K562 (cell line): ENCODE data around the gene SNIP1. TPM values are rescaled to one million over a fixed set of nuclear protein-coding genes. Genes with fewer than 3 reads are reported as not detected.
A peak's percentile ranks its signal among the peaks of the same experiment; 100 is the strongest.

ENCODE experiments used
- BCOR ChIP-seq: fragments of 450-650 bp; IDR thresholded peaks from 2 replicates; pipeline ENCODE4 v1.6.1; 2016
- DDX20 ChIP-seq: fragments of 450-650 bp; IDR thresholded peaks from 2 replicates; pipeline ENCODE4 v1.6.1; 2016; ENCODE audit warnings: missing genetic modification characterization, low read depth, mild to moderate bottlenecking, missing compliant biosample characterization, moderate library complexity
- DNMT1 ChIP-seq: fragments of 450-650 bp; IDR thresholded peaks from 2 replicates; pipeline ENCODE4 v1.6.1; 2016; ENCODE audit warnings: antibody characterized with exemption, mild to moderate bottlenecking
- JUND ChIP-seq, 2 experiments: IDR thresholded peaks; 2 replicates in 1 of 2; 3 replicates in 1 of 2; pipeline ENCODE4 v1.6.1; 2011; ENCODE audit warnings: borderline replicate concordance in 2 of 2, low read depth in 2 of 2, low read length in 2 of 2, improper control_type of control experiment in 1 of 2, missing biosample characterization in 1 of 2, missing genetic modification characterization in 1 of 2, missing genetic modification reagents in 1 of 2
- LEF1 ChIP-seq: fragments of 450-650 bp; IDR thresholded peaks from 2 replicates; pipeline ENCODE4 v1.6.1; 2016; ENCODE audit warnings: mild to moderate bottlenecking
- MAFK ChIP-seq: IDR thresholded peaks from 2 replicates; pipeline ENCODE4 v1.6.1; 2011; ENCODE audit warnings: low read length, improper control_type of control experiment
- MTA2 ChIP-seq: fragments of 450-650 bp; IDR thresholded peaks from 2 replicates; pipeline ENCODE4 v1.6.1; 2016; ENCODE audit warnings: low read depth
- NCOA4 ChIP-seq: fragments of 450-650 bp; IDR thresholded peaks from 2 replicates; pipeline ENCODE4 v1.6.1; 2018; ENCODE audit warnings: mild to moderate bottlenecking; ENCODE audit not compliant: partially characterized antibody
- NFATC3 ChIP-seq: fragments of 450-650 bp; IDR thresholded peaks from 2 replicates; pipeline ENCODE4 v1.6.1; 2017; ENCODE audit warnings: mild to moderate bottlenecking
- SMAD1 ChIP-seq: fragments of 150-350 bp; IDR thresholded peaks from 2 replicates; pipeline ENCODE4 v1.6.1; 2014; ENCODE audit warnings: low read length, low read depth; ENCODE audit not compliant: partially characterized antibody
- SRSF1 ChIP-seq: fragments of 200-400 bp; formaldehyde crosslinking; IDR thresholded peaks from 2 replicates; pipeline ENCODE4 v1.6.1; 2017; ENCODE audit warnings: mild to moderate bottlenecking, low read depth, low read length, moderate library complexity
- ZC3H11A ChIP-seq: IDR thresholded peaks from 2 replicates; pipeline ENCODE4 v1.6.1; 2012; ENCODE audit warnings: low read depth, low read length, improper control_type of control experiment
- ZNF212 ChIP-seq: fragments of 450-650 bp; formaldehyde crosslinking; IDR thresholded peaks from 2 replicates; pipeline ENCODE4 v1.4.0; 2020; ENCODE audit warnings: mild to moderate bottlenecking
- ZNF644 ChIP-seq: fragments of 200-800 bp; sonication (Bioruptor generic); IDR thresholded peaks from 2 replicates; pipeline ENCODE4 v1.6.1; 2016; ENCODE audit warnings: low read depth, missing genetic modification characterization, missing compliant biosample characterization
- ZSCAN32 ChIP-seq: fragments of 450-650 bp; formaldehyde crosslinking; IDR thresholded peaks from 2 replicates; pipeline ENCODE4 v1.4.0; 2020; ENCODE audit warnings: mild to moderate bottlenecking, moderate library complexity
- polyA plus RNA-seq, 8 experiments: library from polyadenylated mRNA; depleted of rRNA in 4 of 8; stranded (reverse) in 5 of 8; unstranded in 3 of 8; fragments of >200 nt; fragmentation: Nextera tagmentation in 2 of 8; fragmentation: Illumina TruSeq in 1 of 8; extraction: Ambion mirVana in 2 of 8; extraction: Trizol in 1 of 8; gene quantifications; 2 replicates each; pipeline versions ENCODE4 v1.2.1 to v1.2.3, GENCODE V29; 2011 to 2014; ENCODE audit warnings: inconsistent platforms in 1 of 8, missing spikeins in 1 of 8
- total RNA-seq, 7 experiments: library from RNA; depleted of rRNA in 6 of 7; stranded (reverse); fragments of >200 nt in 6 of 7; fragmentation: Illumina TruSeq in 2 of 7; extraction: Trizol in 2 of 7; gene quantifications; 2 replicates each; pipeline versions ENCODE4 v1.2.1 to v1.2.3, GENCODE V29; 2011 to 2021; ENCODE audit warnings: low replicate concordance in 1 of 7
- TF ChIP-seq, protein P1 (sequence below): fragments of 250-450 bp; sonication (Bioruptor Pico); IDR thresholded peaks from 2 replicates; pipeline ENCODE4 v1.4.0; 2020
- TF ChIP-seq, protein P2 (sequence below): IDR thresholded peaks from 2 replicates; pipeline ENCODE4 v1.6.1; 2011; ENCODE audit warnings: borderline replicate concordance, low read depth, mild to moderate bottlenecking, moderate library complexity, low read length; ENCODE audit not compliant: insufficient read depth, poor library complexity, severe bottlenecking
- TF ChIP-seq, protein P3 (sequence below): fragments of 250-450 bp; sonication (Bioruptor Pico); IDR thresholded peaks from 2 replicates; pipeline ENCODE4 v1.8.0; 2021; ENCODE audit warnings: moderate library complexity, mild to moderate bottlenecking, inconsistent platforms
- TF ChIP-seq, protein P4 (sequence below), 2 experiments: fragments of 450-650 bp; IDR thresholded peaks; 2 replicates each; pipeline ENCODE4 v1.6.1; 2016

The SNIP1 gene
- total and polyA plus RNA-seq, 9 of the 15 experiments (the other 6 are each of a cell fraction or from before 2014, with no cell fraction given), result 2.9 to 25.9 (median 14.6) TPM

DNA sequence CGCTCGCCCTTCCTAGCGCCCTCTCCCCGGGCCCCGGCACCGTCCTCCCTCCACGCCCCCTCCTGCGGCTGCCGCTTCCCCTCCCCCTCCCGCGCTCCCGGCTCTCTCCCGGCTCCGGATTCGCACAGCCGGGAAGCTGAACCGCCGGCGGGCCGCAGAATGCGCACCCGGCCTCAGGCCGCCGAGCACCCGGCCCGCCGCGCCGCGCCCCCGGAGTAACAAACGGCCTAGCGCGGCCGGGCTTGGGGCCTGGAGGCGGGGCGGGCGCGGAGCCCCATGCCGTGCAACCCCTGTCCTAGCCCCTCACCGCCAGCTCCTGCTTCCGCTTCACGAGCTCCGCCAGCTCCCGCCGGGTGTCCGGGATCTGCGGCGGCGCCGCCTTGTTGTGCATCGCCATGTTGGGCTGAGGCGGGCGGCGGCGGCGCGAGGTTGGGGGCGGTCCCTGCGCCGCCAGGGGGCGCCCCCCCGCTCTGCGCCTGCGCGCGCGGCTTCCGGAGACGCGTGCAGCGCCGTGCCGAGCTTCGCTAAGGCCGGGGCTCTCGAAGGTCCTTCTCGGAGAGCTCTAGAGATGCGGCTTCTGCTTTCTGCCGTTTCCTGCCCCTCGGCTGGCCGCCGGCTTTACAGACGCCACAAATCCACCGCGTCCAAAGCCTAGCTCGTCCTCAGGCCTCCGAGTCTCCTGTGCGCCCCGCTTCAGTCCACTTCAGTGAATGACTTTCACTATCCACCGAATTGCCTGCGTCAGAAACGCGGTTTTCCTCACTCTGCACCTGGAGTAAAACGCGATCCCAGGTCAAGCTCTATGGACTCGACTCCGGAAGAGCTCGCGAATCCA lies 39.5 kb downstream of the SNIP1 start, which contains the start of gene MEAF6 (continued):
- TF ChIP-seq, protein P1, sequence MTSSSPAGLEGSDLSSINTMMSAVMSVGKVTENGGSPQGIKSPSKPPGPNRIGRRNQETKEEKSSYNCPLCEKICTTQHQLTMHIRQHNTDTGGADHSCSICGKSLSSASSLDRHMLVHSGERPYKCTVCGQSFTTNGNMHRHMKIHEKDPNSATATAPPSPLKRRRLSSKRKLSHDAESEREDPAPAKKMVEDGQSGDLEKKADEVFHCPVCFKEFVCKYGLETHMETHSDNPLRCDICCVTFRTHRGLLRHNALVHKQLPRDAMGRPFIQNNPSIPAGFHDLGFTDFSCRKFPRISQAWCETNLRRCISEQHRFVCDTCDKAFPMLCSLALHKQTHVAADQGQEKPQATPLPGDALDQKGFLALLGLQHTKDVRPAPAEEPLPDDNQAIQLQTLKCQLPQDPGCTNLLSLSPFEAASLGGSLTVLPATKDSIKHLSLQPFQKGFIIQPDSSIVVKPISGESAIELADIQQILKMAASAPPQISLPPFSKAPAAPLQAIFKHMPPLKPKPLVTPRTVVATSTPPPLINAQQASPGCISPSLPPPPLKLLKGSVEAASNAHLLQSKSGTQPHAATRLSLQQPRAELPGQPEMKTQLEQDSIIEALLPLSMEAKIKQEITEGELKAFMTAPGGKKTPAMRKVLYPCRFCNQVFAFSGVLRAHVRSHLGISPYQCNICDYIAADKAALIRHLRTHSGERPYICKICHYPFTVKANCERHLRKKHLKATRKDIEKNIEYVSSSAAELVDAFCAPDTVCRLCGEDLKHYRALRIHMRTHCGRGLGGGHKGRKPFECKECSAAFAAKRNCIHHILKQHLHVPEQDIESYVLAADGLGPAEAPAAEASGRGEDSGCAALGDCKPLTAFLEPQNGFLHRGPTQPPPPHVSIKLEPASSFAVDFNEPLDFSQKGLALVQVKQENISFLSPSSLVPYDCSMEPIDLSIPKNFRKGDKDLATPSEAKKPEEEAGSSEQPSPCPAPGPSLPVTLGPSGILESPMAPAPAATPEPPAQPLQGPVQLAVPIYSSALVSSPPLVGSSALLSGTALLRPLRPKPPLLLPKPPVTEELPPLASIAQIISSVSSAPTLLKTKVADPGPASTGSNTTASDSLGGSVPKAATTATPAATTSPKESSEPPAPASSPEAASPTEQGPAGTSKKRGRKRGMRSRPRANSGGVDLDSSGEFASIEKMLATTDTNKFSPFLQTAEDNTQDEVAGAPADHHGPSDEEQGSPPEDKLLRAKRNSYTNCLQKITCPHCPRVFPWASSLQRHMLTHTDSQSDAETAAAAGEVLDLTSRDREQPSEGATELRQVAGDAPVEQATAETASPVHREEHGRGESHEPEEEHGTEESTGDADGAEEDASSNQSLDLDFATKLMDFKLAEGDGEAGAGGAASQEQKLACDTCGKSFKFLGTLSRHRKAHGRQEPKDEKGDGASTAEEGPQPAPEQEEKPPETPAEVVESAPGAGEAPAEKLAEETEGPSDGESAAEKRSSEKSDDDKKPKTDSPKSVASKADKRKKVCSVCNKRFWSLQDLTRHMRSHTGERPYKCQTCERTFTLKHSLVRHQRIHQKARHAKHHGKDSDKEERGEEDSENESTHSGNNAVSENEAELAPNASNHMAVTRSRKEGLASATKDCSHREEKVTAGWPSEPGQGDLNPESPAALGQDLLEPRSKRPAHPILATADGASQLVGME, result no peak
- TF ChIP-seq ZSCAN32 (CRISPR knock-in tag) (no peak), LEF1 (no peak), NFATC3 (peak; percentile 100), JUND (IDR thresholded peaks at IDR 0.05; ENCODE audit: borderline replicate concordance, low read depth, low read length) (peak; percentile 39; the same call in 1 of the 2 replicates), JUND (tag; IDR thresholded peaks at IDR 0.05; ENCODE audit: borderline replicate concordance, low read depth, low read length) (no peak; the same call in 2 of the 3 replicates), MAFK (no peak; the same call in 1 of the 2 replicates), ZNF212 (no peak), DNMT1 (no peak), SMAD1 (peak; percentile 64), SRSF1 (no peak), DDX20 (tag) (no peak), MTA2 (no peak), ZNF644 (tag) (no peak), BCOR (peak; percentile 96), ZC3H11A (no peak), NCOA4 (no peak)
- TF ChIP-seq, protein P2, sequence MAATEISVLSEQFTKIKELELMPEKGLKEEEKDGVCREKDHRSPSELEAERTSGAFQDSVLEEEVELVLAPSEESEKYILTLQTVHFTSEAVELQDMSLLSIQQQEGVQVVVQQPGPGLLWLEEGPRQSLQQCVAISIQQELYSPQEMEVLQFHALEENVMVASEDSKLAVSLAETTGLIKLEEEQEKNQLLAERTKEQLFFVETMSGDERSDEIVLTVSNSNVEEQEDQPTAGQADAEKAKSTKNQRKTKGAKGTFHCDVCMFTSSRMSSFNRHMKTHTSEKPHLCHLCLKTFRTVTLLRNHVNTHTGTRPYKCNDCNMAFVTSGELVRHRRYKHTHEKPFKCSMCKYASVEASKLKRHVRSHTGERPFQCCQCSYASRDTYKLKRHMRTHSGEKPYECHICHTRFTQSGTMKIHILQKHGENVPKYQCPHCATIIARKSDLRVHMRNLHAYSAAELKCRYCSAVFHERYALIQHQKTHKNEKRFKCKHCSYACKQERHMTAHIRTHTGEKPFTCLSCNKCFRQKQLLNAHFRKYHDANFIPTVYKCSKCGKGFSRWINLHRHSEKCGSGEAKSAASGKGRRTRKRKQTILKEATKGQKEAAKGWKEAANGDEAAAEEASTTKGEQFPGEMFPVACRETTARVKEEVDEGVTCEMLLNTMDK, result peak; percentile 100
- TF ChIP-seq, protein P3, sequence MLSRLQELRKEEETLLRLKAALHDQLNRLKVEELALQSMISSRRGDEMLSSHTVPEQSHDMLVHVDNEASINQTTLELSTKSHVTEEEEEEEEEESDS (CRISPR knock-in tag), result no peak
- TF ChIP-seq, protein P4, sequence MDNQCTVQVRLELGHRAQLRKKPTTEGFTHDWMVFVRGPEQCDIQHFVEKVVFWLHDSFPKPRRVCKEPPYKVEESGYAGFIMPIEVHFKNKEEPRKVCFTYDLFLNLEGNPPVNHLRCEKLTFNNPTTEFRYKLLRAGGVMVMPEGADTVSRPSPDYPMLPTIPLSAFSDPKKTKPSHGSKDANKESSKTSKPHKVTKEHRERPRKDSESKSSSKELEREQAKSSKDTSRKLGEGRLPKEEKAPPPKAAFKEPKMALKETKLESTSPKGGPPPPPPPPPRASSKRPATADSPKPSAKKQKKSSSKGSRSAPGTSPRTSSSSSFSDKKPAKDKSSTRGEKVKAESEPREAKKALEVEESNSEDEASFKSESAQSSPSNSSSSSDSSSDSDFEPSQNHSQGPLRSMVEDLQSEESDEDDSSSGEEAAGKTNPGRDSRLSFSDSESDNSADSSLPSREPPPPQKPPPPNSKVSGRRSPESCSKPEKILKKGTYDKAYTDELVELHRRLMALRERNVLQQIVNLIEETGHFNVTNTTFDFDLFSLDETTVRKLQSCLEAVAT (IDR thresholded peaks at IDR 0.05), result peak in 1 of 2 experiments; percentile 90; a peak in 2 of 4 replicates
